ENCODE data around the gene STX10. TPM values are rescaled to one million over a fixed set of nuclear protein-coding genes. Genes with fewer than 3 reads are reported as not detected.

STX10 gene
- total and polyA plus RNA-seq, 12 donors, result 16.0 to 182 (median 65.0) TPM

DNA sequence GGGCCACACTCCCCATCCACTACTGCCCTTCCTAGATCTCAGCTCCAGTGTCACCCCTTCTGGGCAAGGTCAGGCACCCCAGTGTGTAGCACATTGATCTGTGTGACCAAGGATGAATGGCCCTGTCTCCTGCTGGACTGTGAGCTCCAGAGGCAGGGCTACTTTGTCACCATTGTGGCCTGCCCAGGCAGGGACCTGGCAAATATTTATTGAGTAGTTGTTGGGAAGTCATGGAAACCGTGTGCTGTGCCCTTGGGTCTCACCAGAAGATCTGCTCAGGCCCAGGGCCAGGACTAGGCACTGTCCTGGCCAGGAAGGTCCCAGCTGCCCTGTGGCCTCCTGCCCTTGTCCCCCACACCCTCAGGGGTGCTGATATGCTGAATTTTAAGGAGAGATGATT is 21.6 kb downstream of the STX10 start:
- Histone ChIP-seq H3K36me3 (replicated peaks in 1 of 2) (no peaks in the 10 kb centered on the region), H3K4me3 (no peak overlapping the region), H3K4me1 (replicated peaks in 1 of 2) (peaks cover 0 to 8% of the 10 kb centered on the region in 2 donors), H3K9me3 (replicated peaks in 1 of 3) (no peaks in the 10 kb centered on the region), H3K27ac (no peak overlapping the region), H3K27me3 (no peaks in the 10 kb centered on the region)
- TF ChIP-seq POLR2A (IDR thresholded peaks at IDR 0.05), result no peak
- TF ChIP-seq, protein P1, sequence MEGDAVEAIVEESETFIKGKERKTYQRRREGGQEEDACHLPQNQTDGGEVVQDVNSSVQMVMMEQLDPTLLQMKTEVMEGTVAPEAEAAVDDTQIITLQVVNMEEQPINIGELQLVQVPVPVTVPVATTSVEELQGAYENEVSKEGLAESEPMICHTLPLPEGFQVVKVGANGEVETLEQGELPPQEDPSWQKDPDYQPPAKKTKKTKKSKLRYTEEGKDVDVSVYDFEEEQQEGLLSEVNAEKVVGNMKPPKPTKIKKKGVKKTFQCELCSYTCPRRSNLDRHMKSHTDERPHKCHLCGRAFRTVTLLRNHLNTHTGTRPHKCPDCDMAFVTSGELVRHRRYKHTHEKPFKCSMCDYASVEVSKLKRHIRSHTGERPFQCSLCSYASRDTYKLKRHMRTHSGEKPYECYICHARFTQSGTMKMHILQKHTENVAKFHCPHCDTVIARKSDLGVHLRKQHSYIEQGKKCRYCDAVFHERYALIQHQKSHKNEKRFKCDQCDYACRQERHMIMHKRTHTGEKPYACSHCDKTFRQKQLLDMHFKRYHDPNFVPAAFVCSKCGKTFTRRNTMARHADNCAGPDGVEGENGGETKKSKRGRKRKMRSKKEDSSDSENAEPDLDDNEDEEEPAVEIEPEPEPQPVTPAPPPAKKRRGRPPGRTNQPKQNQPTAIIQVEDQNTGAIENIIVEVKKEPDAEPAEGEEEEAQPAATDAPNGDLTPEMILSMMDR (IDR thresholded peaks at IDR 0.05), result no peak
- 33 to 44% (median 38%) methylated on average over 1 of the region's 1 CpG; no CpG with 5 or more reads in 1 of the 4 donors for WGBS, 4 donors
- intact Hi-C loops (cut with DNase I), result no loop called here
- DNase-seq, result peak in 4 of 7 donors; percentile 43 to 55 (median 44)

DNA sequence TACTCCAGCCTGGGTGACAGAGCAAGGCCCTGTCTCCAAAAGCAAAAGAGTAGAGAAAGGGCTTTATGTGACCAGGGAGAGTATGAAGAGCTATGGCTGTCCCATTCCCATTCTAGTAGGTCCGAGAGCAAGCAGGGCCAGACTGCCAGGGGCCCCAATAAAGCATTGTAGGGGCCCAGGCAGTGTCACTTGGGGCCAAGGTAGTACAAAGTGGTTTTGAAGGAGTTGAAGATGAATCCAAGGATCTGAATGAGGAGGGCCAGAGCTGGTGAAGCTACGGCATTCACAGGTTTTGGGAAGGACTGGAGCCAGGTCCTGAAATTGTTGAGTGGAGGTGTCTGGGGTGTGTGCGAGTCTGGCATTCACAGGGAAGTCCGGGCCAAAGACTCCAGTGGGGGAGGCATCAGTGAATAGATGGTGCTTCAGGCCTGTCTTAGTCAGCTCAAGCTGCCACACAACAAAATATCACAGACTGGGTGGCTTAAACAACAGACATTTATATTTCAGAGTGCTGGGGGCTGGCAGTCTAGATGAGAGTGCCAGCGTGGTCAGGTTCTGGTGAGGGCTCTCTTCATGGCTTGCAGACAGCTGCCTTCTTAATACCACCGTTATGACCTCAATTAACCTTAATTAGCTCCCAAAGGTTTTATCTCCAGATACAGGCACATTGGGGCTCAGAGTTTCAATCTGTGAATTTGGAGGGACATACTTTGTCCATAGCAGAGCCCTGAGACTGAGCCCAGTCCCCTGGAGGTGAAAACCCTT is 22.2 kb downstream of the STX10 start:
- H3K4me3 ChIP-seq, result no peak overlapping the region
- intact Hi-C loops (cut with DNase I), result no loop called here
- TF ChIP-seq, protein P1 (IDR thresholded peaks at IDR 0.05), result no peak
- no peak for TF ChIP-seq POLR2A (IDR thresholded peaks at IDR 0.05)
- H3K4me1 ChIP-seq (replicated peaks in 1 of 2), result peaks cover 0 to 8% of the 10 kb centered on the region in 2 donors
- no peaks in the 10 kb centered on the region for H3K9me3 ChIP-seq (replicated peaks in 1 of 3)
- no peaks in the 10 kb centered on the region for H3K36me3 ChIP-seq (replicated peaks in 1 of 2)
- no peak for DNase-seq
- H3K27me3 ChIP-seq, result no peaks in the 10 kb centered on the region
- H3K27ac ChIP-seq, result no peak overlapping the region
- 91 to 98% (median 95%) methylated on average over 6 of the region's 6 CpGs for WGBS, 4 donors

DNA sequence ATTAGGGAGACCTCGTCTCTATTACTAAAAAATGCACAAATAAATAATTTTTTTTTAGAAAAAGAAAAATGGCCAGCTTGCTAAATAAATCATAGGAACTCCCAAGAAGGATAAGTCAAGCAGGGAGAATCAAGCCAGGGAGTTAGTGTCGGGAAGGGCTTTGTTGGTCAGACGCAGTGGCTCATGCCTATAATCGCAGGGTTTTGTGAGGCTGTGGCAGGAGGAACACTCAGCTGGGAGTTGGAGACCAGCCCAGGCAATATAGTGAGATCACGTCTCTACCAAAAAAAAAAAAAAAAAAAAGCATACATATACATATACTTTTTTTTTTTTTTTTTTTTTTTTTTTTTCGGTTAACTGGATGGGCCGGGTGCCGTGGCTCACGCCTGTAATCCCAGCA is 23.1 kb downstream of the STX10 start:
- intact Hi-C loops (cut with DNase I), result no loop called here
- TF ChIP-seq, protein P1 (IDR thresholded peaks at IDR 0.05), result no peak
- TF ChIP-seq POLR2A (IDR thresholded peaks at IDR 0.05), result no peak
- Histone ChIP-seq H3K27me3 (no peaks in the 10 kb centered on the region), H3K4me3 (no peak overlapping the region), H3K36me3 (replicated peaks in 1 of 2) (no peaks in the 10 kb centered on the region), H3K9me3 (replicated peaks in 1 of 3) (no peaks in the 10 kb centered on the region), H3K27ac (no peak overlapping the region), H3K4me1 (replicated peaks in 1 of 2) (peaks cover 0 to 8% of the 10 kb centered on the region in 2 donors)
- no peak for DNase-seq
- WGBS, 4 donors, result 88 to 96% (median 92%) methylated on average over 9 of the region's 9 CpGs

DNA sequence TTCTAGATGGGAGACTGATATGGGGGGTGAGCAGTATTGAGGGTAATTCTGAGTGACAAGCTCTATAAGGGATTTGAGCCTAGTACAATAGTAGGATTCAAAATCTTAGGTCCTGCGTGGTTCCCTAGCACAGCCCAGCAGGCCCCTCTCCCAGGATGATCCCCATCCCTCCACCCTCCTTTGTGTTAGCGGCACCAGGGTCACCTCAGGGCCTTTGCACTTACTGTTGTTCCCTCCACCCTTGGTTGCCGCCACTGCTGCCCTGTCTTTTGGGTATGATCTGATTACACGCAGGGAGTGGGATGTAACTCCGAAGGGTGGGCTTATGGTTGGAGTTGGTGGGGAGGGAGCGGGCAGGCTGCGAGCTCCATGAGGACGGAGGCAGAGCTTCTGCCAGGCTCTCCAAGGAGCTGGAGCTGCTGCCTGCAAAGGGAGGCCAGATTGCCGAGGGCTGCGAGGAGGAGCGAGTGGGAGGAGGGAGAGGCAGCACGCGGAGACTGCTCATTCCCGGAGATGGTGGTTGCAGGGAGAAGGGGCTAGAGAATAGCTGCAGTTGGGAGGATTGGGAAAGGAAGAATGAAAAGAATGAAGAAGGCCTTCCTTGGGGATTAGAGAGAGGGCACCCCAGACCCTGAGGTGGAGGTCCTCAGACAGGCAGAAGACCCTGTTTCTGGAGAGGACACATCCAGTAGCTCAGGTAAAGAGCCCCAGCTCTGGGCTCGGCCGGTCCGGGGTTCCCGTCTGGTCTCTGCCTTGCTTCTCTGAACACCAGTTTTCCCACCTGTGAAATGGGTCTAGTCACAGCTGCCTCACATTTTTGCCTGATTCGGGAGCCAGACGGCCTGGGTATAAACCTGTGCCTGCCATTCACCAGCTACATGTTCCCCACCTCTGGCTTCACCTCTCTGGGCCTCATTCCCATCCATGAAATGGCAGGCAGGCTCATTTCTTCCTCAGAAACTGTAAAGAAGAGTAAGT is 26.9 kb downstream of the STX10 start:
- TF ChIP-seq, protein P1 (IDR thresholded peaks at IDR 0.05), result no peak
- TF ChIP-seq POLR2A (IDR thresholded peaks at IDR 0.05), result no peak
- no peak for DNase-seq
- Histone ChIP-seq H3K27ac (no peak overlapping the region), H3K4me3 (no peak overlapping the region), H3K27me3 (no peaks in the 10 kb centered on the region), H3K4me1 (replicated peaks in 1 of 2) (peaks cover 15 to 23% of the 10 kb centered on the region in 2 donors), H3K36me3 (replicated peaks in 1 of 2) (no peaks in the 10 kb centered on the region), H3K9me3 (replicated peaks in 1 of 3) (no peaks in the 10 kb centered on the region)
- 88 to 96% (median 92%) methylated on average over 18 to 20 of the region's 20 CpGs for WGBS, 4 donors
- intact Hi-C loops (cut with DNase I), result no loop called here

Measured in adrenal gland (tissue), 12 donors.